ENCODE measurements around the gene HAUS3.
"Not testable (repeated sequence)": the region's sequence is repeated elsewhere in the genome, so short reads cannot be mapped to it uniquely, and the experiment has no call there.

The HAUS3 gene

DNA sequence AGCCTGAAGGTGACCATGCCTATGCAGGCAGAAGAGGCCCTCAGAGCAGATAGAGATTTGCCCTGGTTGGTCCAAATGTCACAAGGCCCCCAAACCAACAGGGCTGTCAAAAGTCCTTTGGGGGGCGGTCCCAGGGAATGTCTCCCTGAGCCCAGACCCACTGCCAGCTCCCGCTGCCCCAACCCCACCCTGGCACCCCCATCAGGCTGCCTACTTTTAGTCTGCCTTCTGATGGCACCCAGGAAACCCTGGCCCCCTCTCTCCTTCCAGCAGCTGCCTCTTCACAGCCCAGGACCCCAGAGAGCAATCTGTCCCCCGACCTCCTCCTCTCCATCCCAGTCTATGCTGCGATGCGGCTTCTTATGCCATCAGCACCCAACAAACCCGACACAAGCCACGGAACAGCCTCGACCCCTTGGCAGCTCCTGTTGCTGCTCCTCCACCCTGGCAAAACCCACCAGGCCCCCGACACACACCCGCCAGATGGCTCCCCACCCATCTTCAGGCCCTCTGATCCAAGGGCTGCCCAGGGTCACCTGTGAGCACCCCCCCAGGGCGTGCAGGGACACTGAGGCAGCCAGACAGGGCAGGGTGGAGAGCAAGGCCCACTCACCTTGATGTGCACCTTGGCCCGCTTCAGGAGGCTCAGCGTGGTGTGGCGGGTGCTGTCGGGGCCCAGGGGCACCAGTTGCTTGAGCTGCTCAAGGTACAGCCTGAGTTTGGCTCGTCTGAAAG lies 10.0 kb upstream of the HAUS3 start:
- no peak for DNase-seq (ENCODE audit: low read depth)

DNA sequence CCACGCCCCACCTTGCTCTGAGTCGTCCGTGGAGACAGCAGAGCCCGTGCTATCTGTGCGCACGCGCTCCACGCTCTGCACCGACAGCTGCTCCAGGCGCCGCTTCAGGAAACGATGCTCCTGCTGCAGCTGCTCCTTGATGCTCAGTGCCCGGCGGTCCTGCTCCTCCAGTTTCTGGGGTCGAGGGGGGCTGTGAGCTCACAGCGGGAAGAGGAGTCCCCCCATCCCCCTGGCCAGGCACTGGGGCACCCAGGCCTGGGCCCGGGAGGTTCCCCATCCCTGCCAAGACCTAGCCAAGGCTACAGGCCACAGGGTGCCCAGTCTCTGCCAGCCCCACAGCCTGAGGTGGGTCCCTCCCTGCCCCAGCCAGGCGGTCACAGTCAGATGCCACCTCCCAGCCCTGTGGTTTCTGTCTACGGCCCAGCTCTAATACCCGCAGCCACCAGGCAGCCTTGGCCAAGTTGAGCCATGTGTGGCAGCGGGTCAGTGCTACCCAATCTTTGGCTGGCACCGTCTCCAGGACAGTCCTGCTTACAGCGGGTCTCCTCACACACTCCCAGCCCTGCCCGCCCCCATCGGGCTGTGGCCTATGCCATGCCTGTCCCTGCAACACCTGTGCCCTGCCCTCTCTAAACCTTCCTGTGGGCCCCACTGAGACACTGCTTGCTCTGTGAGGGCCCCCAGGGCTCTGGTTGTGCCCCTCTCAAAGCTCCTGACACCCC lies 9.3 kb upstream of the HAUS3 start:
- no peak for DNase-seq (ENCODE audit: low read depth)

DNA sequence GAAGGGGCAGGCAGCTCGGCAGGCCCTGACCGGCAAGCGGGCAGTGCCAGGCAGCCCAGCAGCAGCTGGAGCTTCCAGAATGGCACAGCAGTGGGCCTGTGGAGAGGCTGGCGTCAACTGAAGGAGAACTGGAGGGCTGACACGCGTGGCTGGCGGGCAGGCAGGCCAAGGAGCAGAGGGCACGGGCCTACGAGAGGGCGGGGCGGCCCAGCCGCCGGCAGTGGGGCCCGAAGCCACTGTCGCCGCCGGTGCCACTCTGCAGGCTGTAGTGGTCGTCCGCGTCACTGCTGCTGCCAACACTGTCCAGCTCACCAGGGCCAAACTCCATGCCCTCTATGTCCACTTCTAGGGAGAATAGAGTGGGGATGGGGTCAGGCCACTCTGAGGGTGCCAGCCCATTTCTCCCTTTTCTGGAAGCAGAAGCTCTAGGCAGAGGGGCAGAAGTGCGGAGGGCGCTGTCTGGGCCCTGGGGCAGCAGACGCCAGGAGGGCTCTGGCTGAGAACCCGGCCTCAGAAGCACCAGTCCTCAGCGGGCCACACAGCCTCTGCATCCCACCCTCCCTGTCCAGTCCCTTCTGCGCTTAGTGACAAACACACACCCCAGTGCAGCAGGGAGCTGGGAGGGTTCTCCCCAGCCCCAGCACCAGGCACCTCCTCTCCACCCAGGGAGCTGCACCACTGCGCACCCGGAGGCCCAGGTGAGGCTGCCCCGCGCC lies 8.6 kb upstream of the HAUS3 start:
- no peak for DNase-seq (ENCODE audit: low read depth)

DNA sequence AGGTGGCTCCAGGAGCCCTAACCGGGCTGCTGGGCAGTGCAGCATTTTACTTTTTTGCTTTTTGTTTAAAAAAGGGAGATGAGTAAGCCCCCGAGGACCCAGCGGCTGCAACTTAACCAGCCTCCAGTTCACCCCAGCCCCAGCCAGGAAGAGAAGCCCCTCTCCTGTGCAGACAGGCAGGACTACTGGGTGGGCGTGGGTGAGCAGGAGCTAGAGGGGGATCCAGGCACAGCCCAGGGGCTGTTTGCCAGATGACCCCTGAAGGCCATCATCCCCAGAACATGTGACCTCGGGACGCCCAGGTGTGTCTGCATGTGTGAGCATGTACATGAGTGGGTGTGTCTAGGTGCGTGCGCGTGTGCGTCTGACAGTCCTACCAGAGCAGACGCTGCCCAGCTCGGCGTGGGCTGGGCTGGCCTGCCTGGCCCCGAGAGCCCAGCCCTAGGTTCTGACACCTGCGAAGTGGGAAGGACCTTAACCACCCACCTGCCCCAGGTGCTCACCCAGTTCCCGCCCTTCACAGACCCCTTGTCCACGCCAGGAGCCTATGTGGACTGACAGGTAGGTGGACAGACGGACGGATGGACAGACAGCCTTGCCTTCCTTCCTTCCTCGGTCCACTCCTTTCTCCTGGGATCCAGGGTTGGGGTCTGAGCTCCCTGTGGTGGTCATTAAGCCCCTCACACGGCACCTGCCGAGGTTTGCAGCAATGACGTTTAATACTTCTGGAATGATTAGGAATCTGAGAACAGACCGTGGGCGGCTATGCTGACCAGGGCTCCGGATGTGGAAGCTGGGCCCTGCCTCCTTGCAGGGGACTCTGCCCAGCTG lies 7.8 kb upstream of the HAUS3 start:
- DNase-seq (ENCODE audit: low read depth) = no peak

DNA sequence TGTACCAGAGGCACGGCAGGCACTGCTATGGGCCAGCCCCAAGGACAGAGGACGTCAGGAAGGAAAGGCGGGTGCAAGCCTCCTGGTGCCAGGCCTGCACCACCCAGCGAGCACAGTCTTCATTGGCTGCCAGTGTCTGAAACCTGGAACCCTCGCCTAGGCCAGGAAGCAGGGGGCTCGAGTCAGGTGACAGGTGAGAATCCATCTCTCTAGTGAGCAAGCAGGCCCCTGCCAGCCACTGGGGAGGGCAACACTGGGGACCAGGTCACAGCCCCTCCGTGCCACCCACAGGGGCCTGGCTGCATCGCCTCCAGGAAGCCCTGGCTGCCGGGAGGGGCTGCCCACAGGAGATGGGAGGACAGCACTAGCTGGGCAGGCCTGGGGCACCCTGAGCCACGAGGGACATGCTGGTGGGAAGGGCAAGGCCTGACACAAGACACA lies 6.9 kb upstream of the HAUS3 start:
- no peak for DNase-seq (ENCODE audit: low read depth)

DNA sequence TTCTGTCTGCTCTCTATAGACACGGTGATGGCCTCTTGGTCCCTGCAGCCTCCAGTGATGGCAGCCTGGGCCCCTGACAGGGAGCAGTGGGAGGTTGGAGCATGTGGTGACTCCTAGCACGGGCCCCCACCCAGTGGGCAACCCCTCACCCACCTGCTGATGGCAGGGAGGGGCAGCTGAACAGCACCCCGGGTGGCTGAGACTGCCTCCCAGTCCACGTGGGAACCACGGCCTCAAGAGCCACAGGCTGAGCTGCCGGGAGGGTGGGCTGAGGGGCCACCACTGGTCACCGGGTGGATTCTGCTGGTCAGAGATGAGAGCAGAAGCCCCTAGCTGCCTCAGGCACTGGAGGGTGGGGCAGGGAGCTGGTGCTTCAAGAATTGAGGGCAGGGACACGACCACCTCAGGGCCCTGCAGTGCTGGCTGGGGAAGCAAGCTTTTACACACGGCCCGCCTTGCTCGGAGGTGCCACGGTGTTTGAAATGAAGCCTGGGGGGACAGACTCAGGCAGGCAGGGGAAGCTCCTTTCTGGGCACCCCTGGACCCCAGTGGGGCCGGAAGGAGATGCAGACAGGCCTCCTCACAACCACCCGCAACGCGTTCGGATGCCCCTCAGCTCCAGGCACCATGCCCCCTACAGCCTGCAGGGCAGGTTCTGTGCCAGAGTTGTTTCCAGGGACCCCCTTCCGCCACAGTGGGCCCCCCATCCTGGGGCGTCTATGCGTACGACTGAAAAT lies 6.3 kb upstream of the HAUS3 start:
- no peak for DNase-seq (ENCODE audit: low read depth)

DNA sequence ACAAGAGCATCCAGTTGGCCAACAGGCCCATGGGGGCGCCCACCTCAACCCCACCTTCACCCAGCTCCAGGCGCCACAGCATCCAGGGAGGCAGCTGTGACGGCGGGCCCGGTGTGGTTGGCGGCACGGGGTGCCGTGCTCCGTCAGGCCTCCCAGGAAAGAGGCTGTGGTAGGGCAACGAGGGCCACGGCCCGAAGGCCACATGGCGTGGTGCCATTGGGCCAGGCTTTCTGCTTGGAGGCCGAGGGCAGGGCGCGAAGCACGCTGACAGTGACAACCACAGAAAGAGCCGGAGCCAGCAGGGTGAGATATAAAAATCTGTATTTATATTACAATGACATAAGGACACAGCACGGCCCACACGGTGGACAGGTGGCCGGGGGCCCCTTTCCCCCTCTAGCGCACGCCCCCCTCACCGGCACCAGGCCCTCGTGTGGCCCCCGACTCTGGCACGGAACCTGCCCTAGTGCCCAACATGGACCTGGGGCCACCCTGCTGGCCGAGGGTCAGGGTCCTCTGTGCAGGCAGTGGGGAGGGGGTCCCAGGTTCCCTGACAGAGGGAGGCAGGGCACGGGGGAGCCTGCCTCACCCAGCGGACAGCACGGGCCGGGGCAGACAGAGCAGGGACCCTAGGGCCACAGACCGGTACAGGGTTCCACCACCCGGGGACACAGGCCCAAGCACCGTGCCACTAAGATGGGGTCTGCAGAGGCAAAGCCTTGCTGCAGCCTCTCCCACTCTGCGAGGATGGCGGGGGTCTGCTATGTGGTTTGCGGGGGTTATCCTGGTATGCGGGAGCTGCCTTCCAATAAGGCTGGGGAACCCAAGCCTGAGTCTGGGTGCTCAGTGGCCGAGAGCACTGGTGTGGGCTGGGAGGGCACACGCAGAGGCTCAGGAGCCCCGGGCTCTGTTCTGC lies 5.5 kb upstream of the HAUS3 start:
- no peak for DNase-seq (ENCODE audit: low read depth)

DNA sequence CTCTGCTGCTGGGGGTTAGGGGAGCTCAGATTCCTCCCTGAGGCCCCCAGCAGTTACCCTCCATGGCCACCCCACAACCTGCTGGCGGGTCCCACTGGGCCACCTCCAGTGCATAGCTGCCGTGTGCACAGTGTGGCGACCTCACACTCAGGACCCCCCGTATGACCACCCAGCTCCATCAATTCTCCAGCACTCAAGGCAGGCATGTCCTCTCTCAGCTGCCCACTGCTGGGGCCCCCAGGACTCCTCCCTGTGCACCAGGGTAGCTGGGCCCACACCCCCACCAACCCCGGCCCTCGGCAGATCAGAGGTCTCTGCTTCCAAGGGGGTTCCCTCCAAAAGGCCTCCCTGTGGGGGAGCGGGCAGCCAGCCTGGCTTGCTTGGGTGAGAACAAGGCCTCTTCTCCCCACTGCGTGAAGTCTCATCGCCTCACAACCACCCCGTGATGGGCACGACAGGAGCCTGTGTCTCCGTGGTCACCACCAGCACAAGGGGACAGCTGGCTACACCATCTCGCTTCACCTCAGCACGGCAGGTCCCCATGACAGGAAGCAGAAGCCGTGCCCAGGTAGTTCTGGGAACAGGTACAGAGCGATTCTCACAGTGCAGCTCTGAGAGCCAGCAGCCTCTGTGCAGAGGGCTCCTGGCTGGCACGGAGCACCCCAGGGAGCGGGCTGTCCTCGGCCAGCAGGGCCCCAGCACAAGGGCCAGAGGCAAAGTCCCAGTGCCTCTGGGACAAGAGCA lies 4.6 kb upstream of the HAUS3 start:
- DNase-seq (ENCODE audit: low read depth) = no peak

DNA sequence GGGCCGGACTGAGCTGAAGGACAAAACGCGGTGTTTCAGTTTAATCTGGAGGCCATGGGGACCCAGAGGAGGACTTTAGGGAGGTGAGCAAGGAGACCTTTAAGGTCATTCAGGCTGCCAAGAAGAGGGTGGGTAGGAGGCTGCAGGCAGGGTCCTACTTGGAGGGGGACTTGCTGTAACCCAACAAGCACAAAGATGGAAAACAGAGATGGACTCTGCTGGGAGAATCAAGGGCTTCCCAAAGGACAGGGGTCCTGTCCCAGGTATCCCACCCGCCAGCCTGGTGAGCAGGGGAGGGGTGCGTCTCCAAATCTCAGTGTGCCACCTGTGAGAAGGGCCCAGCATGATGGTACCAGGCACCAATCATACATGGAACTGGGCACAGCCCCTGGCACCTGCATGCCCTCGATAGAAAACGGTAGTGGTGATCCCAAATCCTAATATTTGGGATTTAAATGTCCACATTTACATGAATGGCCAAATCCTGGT lies 3.9 kb upstream of the HAUS3 start:
- DNase-seq (ENCODE audit: low read depth) = no peak

DNA sequence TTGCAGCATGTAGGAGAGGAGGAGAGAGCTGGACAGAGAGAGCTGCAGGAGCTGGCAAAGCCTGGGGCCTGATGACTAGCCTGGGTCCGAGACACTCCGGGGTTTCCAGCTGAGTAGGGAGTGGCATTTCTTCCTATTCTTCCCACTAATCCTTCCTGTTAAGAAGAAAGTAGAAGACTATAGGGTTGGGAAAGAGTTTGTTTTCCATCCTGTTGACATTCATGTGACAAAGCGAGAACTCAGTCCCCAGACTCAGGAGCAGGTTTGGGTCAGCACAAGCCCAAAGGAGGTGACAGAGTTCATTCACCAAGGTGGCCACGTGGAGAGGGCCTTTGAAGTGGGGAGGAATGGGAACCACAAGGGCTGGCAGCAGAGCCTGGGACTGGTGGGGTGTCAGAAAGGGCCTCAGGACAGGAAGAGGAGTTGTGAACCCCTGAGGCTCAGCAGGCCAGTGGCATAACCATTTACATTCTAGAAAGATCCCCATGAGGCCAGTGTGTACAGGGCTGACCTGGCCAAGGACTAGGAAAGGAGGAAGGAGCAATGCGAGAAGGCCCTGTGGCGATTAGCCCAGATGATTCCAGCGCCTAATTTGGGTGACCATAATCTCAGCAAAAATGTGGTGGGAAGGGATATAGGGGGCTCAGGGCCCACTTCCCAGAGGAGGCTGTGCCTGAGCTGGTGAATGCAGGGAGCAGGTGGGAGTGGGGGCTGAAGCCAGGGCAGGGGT lies 3.3 kb upstream of the HAUS3 start:
- DNase-seq (ENCODE audit: low read depth) = no peak

DNA sequence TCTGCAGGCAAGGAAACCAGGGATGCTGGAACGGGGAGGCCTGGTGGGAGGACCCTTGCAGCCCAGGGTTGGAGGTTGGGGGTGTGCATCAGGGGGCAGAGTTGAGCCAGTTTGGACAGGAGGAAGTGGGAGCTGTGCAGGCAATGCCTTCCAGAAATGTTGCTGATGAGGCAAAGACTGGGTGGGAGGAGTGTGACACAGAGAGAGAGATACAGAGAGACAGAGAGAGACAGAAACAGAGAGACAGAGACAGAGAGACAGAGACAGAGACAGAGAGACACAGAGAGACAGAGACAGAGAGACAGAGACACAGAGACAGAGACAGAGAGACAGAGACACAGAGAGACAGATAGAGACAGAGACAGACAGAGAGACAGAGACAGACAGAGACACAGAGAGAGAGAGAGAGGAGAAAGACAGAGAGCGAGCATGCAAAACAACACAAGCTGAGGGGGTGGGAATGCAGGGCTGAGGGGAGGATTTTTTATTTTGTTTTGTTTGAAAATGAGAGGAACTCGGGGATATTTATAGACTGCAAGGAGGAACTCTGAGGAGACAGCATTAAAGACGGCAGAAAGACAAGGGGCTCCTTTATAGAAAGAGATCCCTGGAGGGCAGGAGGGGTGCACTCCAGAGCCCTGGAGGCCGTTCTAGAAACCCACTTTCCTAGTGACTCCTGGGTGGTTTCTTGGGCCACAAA lies 1.9 kb upstream of the HAUS3 start:
- DNase-seq (ENCODE audit: low read depth) = no peak

DNA sequence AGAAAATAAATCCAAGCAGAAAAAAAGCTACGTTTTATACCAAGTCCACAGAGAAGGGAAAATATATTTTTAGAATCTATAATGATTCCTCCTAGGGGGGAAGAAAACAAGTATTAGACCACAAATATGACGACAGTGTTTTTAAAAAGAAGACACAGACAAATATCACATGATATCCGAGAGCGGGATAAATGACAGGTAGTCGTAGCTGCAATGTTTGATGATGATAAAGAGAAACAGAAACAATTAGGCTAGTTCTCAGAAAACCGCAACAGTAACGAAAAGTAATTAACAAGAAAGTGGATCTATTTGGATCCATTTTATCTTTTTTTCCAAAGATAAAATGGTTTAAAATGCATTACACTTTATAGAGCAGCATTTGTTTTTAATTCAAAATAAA lies 918 bp downstream of the HAUS3 start:
- DNase-seq (ENCODE audit: low read depth) = no peak

DNA sequence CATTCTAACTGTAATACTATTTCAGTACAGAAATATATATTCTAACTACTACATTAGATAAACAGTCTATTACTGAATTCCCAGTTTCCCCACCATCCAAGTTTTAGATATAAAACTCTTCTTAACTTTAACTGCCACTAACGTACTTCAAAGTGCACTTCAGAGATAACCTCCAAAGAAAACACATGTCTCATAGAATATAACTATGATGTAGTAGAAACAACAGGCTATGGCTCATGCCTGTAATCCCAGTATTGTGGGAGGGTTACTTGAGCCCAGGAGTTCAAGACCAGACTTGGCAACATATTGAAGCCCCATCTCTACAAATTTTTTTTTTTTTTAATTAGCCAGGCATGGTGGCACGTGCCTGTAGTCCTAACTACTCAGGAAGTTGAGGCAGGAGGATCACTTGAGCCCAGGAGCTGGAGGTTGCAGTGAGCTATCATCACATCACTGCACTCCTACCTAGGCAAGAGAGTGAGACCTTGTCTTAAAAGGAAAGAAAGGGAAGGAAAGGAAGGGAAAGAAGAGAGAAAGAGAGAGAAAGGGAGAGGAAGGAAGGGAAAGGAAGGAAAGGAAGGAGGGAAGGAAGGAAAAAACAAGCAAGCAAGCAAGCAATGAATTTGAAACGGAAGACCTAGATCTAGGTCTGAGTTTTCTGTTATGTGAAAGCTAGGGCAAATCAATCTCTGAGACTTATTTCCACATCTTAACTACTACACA lies 4.8 kb downstream of the HAUS3 start:
- DNase-seq (ENCODE audit: low read depth) = no peak

DNA sequence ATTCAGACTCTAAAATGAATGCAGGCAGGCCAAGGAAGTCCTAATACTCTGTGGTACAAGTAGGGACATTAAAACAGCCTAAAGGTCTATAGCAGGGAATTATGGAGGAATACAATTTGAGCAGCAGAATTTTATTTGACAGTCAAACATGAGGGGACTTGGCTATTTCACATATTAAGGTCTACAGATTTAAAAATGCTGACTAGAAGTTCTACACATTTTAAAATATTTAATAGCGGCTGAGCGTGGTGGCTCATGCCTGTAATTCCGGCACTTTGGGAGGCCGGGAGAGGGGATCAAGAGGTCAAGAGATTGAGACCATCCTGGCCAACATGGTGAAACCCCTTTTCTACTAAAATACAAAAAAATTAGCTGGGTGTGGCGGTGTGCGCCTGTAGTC lies 10.8 kb downstream of the HAUS3 start:
- no peak for DNase-seq (ENCODE audit: low read depth)

DNA sequence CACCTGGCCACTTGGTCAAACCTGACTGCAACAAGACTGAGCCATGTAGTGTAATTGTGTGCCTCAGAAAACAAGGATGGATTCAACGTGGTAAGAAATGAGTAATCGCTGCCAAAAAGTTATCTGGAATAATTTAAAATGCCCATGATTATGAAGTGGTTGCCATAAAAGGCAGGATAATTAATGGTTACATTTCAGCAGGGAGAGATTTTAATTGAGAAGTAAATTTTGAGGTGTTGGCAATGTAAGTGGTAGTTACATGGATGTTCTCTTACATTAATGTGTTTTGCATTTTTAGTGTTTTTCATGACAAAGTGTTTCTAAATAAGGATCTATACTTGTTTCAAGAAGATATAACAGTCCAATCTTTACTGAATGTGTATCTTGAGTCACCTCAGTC lies 15.7 kb downstream of the HAUS3 start:
- DNase-seq (ENCODE audit: low read depth) = no peak

DNA sequence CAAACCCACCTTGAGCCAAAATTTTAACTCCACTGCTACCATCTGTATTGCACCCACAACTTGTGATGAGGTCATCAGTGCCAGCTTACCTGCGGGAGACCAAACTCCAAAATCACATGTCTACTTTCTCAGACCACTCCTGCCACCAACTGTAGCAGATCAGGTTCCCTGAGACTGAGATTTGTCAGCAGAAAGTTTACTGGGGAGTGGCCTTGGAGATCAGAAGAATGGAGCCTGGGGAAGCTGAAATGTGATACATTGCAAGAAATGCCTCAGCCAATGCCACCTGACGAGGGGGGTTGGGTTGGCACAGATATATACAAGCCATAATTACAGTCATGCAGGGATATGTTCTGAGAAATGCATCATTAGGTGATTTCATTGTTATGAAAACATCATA lies 19.1 kb downstream of the HAUS3 start:
- DNase-seq (ENCODE audit: low read depth) = no peak

DNA sequence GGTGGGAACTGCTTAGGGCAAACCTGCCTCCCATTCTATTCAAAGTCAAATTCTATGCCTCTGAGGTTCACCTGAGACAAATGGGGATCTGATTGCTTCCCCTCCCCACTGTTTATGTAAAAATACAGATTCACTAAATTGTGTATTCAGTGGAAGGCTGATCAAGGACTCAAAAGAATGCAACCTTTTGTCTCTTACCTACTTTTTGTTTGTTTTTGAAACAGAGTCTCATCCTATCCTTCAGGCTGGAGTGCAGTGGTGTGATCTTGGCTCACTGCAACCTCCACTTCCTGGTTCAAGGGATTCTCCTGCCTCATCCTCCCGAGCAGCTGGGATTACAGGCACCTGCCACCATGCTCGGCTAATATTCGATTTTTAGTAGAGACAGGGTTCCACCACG lies 20.5 kb downstream of the HAUS3 start:
- not testable (repeated sequence) for DNase-seq (ENCODE audit: low read depth)

All from HS-5 (cell line).